Cardiac fibroblast (primary cell): Measurements from ENCODE around the gene RAP1GDS1.
A peak's percentile ranks its signal among the peaks of the same experiment; 100 is the strongest.

Source experiments
- DNase-seq, 2 donors: peaks; one replicate each; pipeline versions ENCODE4 v3.0.0 to v3.0.0-alpha.2; 2010; ENCODE audit warnings: low read depth in 2 of 2
- H3K4me3 ChIP-seq, 2 donors: replicated peaks in 1 of 2; 1 replicate in 1 of 2; 2 replicates in 1 of 2; pipeline ENCODE4 v1.5.1; 2011; ENCODE audit warnings: low read depth in 2 of 2, low read length in 2 of 2, mild to moderate bottlenecking in 2 of 2, moderate library complexity in 1 of 2
- CTCF ChIP-seq: IDR thresholded peaks from one replicate; pipeline ENCODE4 v1.5.1; 2011; ENCODE audit warnings: low read depth, mild to moderate bottlenecking, low read length, inconsistent platforms

The RAP1GDS1 gene

GRCh38 chr4:98467627-98468072 lies 206.5 kb downstream of the RAP1GDS1 start:
- peak; percentile 77 for TF ChIP-seq CTCF
- peak overlapping the region; percentile 42 to 47 for H3K4me3 ChIP-seq
- peak; percentile 96 to 97 for DNase-seq

- H3K4me3 ChIP-seq = no peak overlapping the region
- DNase-seq = peak; percentile 72 to 78
- TF ChIP-seq CTCF = no peak
These were observed 207.5 kb downstream of the RAP1GDS1 start for GRCh38 chr4:98468709-98469108.

GRCh38 chr4:98469771-98470170 lies 208.6 kb downstream of the RAP1GDS1 start:
- H3K4me3 ChIP-seq = no peak overlapping the region
- TF ChIP-seq CTCF = no peak
- DNase-seq = no peak

GRCh38 chr4:98470366-98470765 lies 209.2 kb downstream of the RAP1GDS1 start:
- no peak for TF ChIP-seq CTCF
- H3K4me3 ChIP-seq = no peak overlapping the region
- no peak for DNase-seq

GRCh38 chr4:98470831-98471230 lies 209.6 kb downstream of the RAP1GDS1 start:
- no peak overlapping the region for H3K4me3 ChIP-seq
- peak in 1 of 2 donors; percentile 70 for DNase-seq

GRCh38 chr4:98473046-98473445 lies 211.9 kb downstream of the RAP1GDS1 start:
- H3K4me3 ChIP-seq = no peak overlapping the region
- TF ChIP-seq CTCF = no peak
- peak in 1 of 2 donors; percentile 61 for DNase-seq

More at GRCh38 chr4:98470831-98471230, 209.6 kb downstream of the RAP1GDS1 start:
- TF ChIP-seq CTCF = no peak

- no peak overlapping the region for H3K4me3 ChIP-seq
- TF ChIP-seq CTCF = no peak
- peak; percentile 64 to 82 for DNase-seq
These were observed 213.2 kb downstream of the RAP1GDS1 start for GRCh38 chr4:98474408-98474844.
